IMR-90 (cell line): Measurements from ENCODE around the gene PTMS. TPM values are rescaled to one million over a fixed set of nuclear protein-coding genes. Genes with fewer than 3 reads are reported as not detected.

ENCODE experiments used
- ATAC-seq: fragments of 200-7000 bp; cut with Tn5 transposase; 2 replicates; pipeline ENCODE4 v1.9.1; 2020; ENCODE audit warnings: low read depth, mild to moderate bottlenecking, moderate library complexity
- BruUV-seq: library from RNA; stranded (reverse); fragments of 400-500 nt; replicated peaks from 2 replicates; lab custom pipeline; 2021; lab: Mats Ljungman, UMichigan
- CTCF ChIA-PET: fragments of 300-600 bp; formaldehyde crosslinking; extraction: SDS; loops from one replicate; lab custom pipeline; 2021; ENCODE audit warnings: antibody characterized with exemption; lab: Yijun Ruan, JAX
- POLR2A ChIA-PET: fragments of 300-600 bp; sonication (Branson Sonifier 250); formaldehyde crosslinking; loops from one replicate; lab custom pipeline; 2022; ENCODE audit warnings: antibody characterized with exemption; ENCODE audit not compliant: unreplicated experiment; lab: Charles Lee
- DNase-seq: peaks from one replicate; pipeline ENCODE4 v3.0.0; 2013
- H2AFZ ChIP-seq: replicated peaks from 2 replicates; pipeline ENCODE3; 2013; ENCODE audit warnings: low read length, mild to moderate bottlenecking; ENCODE audit not compliant: poor library complexity
- H2AK5ac ChIP-seq: 2 replicates; pipeline ENCODE4 v1.6.1; 2013; ENCODE audit warnings: low read depth, low read length, inconsistent platforms
- H2AK9ac ChIP-seq: replicated peaks from 2 replicates; pipeline ENCODE3; 2013; ENCODE audit warnings: mild to moderate bottlenecking, low read depth, low read length, moderate library complexity; ENCODE audit not compliant: poor library complexity
- H2BK120ac ChIP-seq: 2 replicates; pipeline ENCODE4 v1.6.1; 2013; ENCODE audit warnings: low read depth, low read length, inconsistent platforms
- H2BK15ac ChIP-seq: 3 replicates; pipeline ENCODE4 v1.6.1; 2013; ENCODE audit warnings: low read depth, low read length, inconsistent platforms
- H2BK20ac ChIP-seq: 2 replicates; pipeline ENCODE4 v1.6.1; 2013; ENCODE audit warnings: low read depth, mild to moderate bottlenecking, inconsistent platforms, low read length, moderate library complexity
- H2BK5ac ChIP-seq: 2 replicates; pipeline ENCODE4 v1.6.1; 2013; ENCODE audit warnings: mild to moderate bottlenecking, low read depth, low read length, inconsistent platforms; ENCODE audit not compliant: poor library complexity, severe bottlenecking
- H3K14ac ChIP-seq: replicated peaks from 2 replicates; pipeline ENCODE4 v1.6.1; 2013; ENCODE audit warnings: low read depth, low read length, inconsistent platforms
- H3K18ac ChIP-seq: 2 replicates; pipeline ENCODE4 v1.6.1; 2013; ENCODE audit warnings: low read depth, low read length, control low read depth
- H3K23ac ChIP-seq: 2 replicates; pipeline ENCODE4 v1.6.1; 2013; ENCODE audit warnings: low read depth, low read length, inconsistent platforms
- H3K27ac ChIP-seq: 2 replicates; pipeline ENCODE4 v1.5.1; 2013; ENCODE audit warnings: mild to moderate bottlenecking, control low read depth, low read length; ENCODE audit not compliant: insufficient read depth
- H3K27me3 ChIP-seq: 2 replicates; pipeline ENCODE4 v1.6.1; 2013; ENCODE audit warnings: low read length; ENCODE audit not compliant: control insufficient read depth, insufficient read depth
- H3K36me3 ChIP-seq: 2 replicates; pipeline ENCODE4 v1.6.1; 2013; ENCODE audit warnings: low read length, mixed read lengths; ENCODE audit not compliant: control insufficient read depth, insufficient read depth
- H3K4ac ChIP-seq: 2 replicates; pipeline ENCODE4 v1.6.1; 2013; ENCODE audit warnings: low read depth, low read length, inconsistent platforms
- H3K4me1 ChIP-seq: 2 replicates; pipeline ENCODE4 v1.6.1; 2013; ENCODE audit warnings: low read length, mixed read lengths; ENCODE audit not compliant: control insufficient read depth, insufficient read depth
- H3K4me2 ChIP-seq: 2 replicates; pipeline ENCODE4 v1.6.1; 2013; ENCODE audit warnings: low read depth, mild to moderate bottlenecking, control low read depth, low read length, moderate library complexity
- H3K4me3 ChIP-seq: 2 replicates; pipeline ENCODE4 v1.5.1; 2013; ENCODE audit warnings: low read depth, mild to moderate bottlenecking, control low read depth, low read length, moderate library complexity; ENCODE audit not compliant: insufficient read depth
- H3K56ac ChIP-seq: 2 replicates; pipeline ENCODE4 v1.6.1; 2013; ENCODE audit warnings: low read length, inconsistent platforms; ENCODE audit not compliant: insufficient read depth; ENCODE audit errors: extremely low read depth
- H3K79me1 ChIP-seq, 2 experiments: 2 replicates each; pipeline ENCODE4 v1.6.1; 2013; ENCODE audit warnings: low read length in 2 of 2, inconsistent platforms in 1 of 2, low read depth in 1 of 2
- H3K9ac ChIP-seq: 2 replicates; pipeline ENCODE4 v1.6.1; 2013; ENCODE audit warnings: low read depth, low read length, control low read depth
- H3K9me1 ChIP-seq: 2 replicates; pipeline ENCODE4 v1.6.1; 2013; ENCODE audit warnings: low read length, inconsistent platforms; ENCODE audit not compliant: insufficient read depth
- H3K9me3 ChIP-seq: 2 replicates; pipeline ENCODE4 v1.6.1; 2013; ENCODE audit warnings: low read length; ENCODE audit not compliant: control insufficient read depth, insufficient read depth
- H4K20me1 ChIP-seq: 2 replicates; pipeline ENCODE4 v1.6.1; 2013; ENCODE audit warnings: low read length, inconsistent platforms; ENCODE audit not compliant: insufficient read depth
- H4K5ac ChIP-seq: 2 replicates; pipeline ENCODE4 v1.6.1; 2013; ENCODE audit warnings: mild to moderate bottlenecking, low read depth, low read length, control low read depth
- H4K8ac ChIP-seq, 2 experiments: 2 replicates each; pipeline ENCODE4 v1.6.1; 2013; ENCODE audit warnings: low read depth in 2 of 2, low read length in 2 of 2, control low read depth in 1 of 2, inconsistent platforms in 1 of 2
- H4K91ac ChIP-seq: 2 replicates; pipeline ENCODE4 v1.6.1; 2013; ENCODE audit warnings: low read depth, low read length, inconsistent platforms; ENCODE audit not compliant: insufficient read depth
- CTCF ChIP-seq: conservative IDR thresholded peaks from 2 replicates; pipeline ENCODE4 v1.5.1; 2012; ENCODE audit warnings: mild to moderate bottlenecking, low read depth, low read length, improper control_type of control experiment
- MXI1 ChIP-seq: IDR thresholded peaks from 2 replicates; pipeline ENCODE4 v1.6.1; 2012; ENCODE audit warnings: low read depth, mild to moderate bottlenecking, low read length, moderate library complexity, borderline replicate concordance
- POLR2A ChIP-seq: IDR thresholded peaks from 2 replicates; pipeline ENCODE4 v1.6.1; 2012; ENCODE audit warnings: mild to moderate bottlenecking, low read depth, low read length
- RAD21 ChIP-seq: IDR thresholded peaks from 2 replicates; pipeline ENCODE4 v1.6.1; 2012; ENCODE audit warnings: low read length, improper control_type of control experiment
- RCOR1 ChIP-seq: IDR thresholded peaks from 2 replicates; pipeline ENCODE4 v1.6.1; 2012; ENCODE audit warnings: mild to moderate bottlenecking, low read length, improper control_type of control experiment; ENCODE audit not compliant: insufficient replicate concordance
- SMC3 ChIP-seq: fragments of 150-350 bp; IDR thresholded peaks from 2 replicates; pipeline ENCODE4 v1.6.1; 2016; ENCODE audit warnings: low read depth, mild to moderate bottlenecking, antibody characterized with exemption, low read length, moderate library complexity
- WGBS, 2 experiments: methylation state at CpG; one replicate each; pipeline versions ENCODE4 v1.1.5 to v1.1.7; 2013; ENCODE audit warnings: missing lambda C conversion rate in 2 of 2; ENCODE audit not compliant: insufficient read length in 1 of 2; ENCODE audit errors: extremely low coverage in 2 of 2; 5-methylcytosine and 5-hydroxymethylcytosine counted together
- dilution Hi-C: fragments of 300-500 bp; cut with HindIII; formaldehyde crosslinking; loops from one replicate; pipeline ENCODE4 v1.14.3; 2018; ENCODE audit warnings: low sequenced_read_pairs; ENCODE audit not compliant: unreplicated experiment
- in situ Hi-C: fragments of 300-500 bp; cut with MboI; formaldehyde crosslinking; loops from 3 replicates; pipeline ENCODE4 v1.14.3; 2019; ENCODE audit warnings: low sequenced_read_pairs, inconsistent platforms, mixed read lengths
- intact Hi-C: fragments of 100-400 bp; cut with micrococcal nuclease; formaldehyde crosslinking; loops from 2 replicates; pipeline ENCODE4 v1.10.0; 2022
- polyA plus RNA-seq, 3 experiments: library from polyadenylated mRNA; depleted of rRNA; stranded (reverse); fragments of >200 nt; gene quantifications; 2 replicates each; pipeline ENCODE4 v1.2.3, GENCODE V29; 2012; ENCODE audit warnings: low replicate concordance in 1 of 3
- total RNA-seq: library from RNA; depleted of rRNA; stranded (reverse); fragments of >200 nt; gene quantifications from 2 replicates; pipeline ENCODE4 v1.2.3, GENCODE V29; 2012

The PTMS gene
- total and polyA plus RNA-seq, 2 of the 4 experiments (the other 2 are of a cell fraction), result 17.2 to 275 TPM

- Histone ChIP-seq H2BK5ac (peak overlapping the region; percentile 89), H3K23ac (peak overlapping the region; percentile 96), H3K27me3 (no peaks in the 10 kb centered on the region), H4K20me1 (peaks cover 13% of the 10 kb centered on the region), H4K8ac (peak overlapping the region; percentile 77 to 93; a peak in 2 of 4 replicates), H3K4me3 (peak overlapping the region; percentile 71), H3K14ac (peak overlapping the region; percentile 99), H4K5ac (no peak overlapping the region), H2AK5ac (peak overlapping the region; percentile 95), H3K4ac (peak overlapping the region; percentile 91), H2BK20ac (no peak overlapping the region), H2BK15ac (no peak overlapping the region), H2BK120ac (peak overlapping the region; percentile 48), H2AFZ (peak overlapping the region; percentile 91), H3K4me1 (peaks cover 7% of the 10 kb centered on the region), H3K27ac (peak overlapping the region; percentile 88), H3K79me1 (peaks cover 22 to 32% of the 10 kb centered on the region in 2 experiments), H3K56ac (peak overlapping the region; percentile 75; the same call in 1 of the 2 replicates), H3K36me3 (peaks cover 39% of the 10 kb centered on the region), H4K91ac (peak overlapping the region; percentile 68), H3K9me3 (no peaks in the 10 kb centered on the region), H3K4me2 (peak overlapping the region; percentile 94), H2AK9ac (peak overlapping the region; percentile 100), H3K18ac (peak overlapping the region; percentile 16; the same call in 1 of the 2 replicates), H3K9ac (peak overlapping the region; percentile 86), H3K9me1 (no peaks in the 10 kb centered on the region; the same call in none of the 2 replicates)
- TF ChIP-seq RAD21 (peak; percentile 36), RCOR1 (no peak), CTCF (peak; percentile 51), SMC3 (peak; percentile 47), MXI1 (no peak), POLR2A (no peak)
- ChIA-PET POLR2A (interaction anchor here (0.6 to 3.2 kb wide), 5 partner anchors 11 to 99 kb away, joined by 3 to 21 read pairs (median 3); partner anchors contain the start of genes CDCA3 and PTMS), CTCF (interaction anchor here (0.8 to 3.9 kb wide), 9 partner anchors 11 to 120 kb away, joined by 3 to 27 read pairs (median 6); partner anchors contain the start of genes CD4, PTMS, SPSB2 and ZNF384)
- peak; percentile 6 for ATAC-seq
- no TSS peak for BruUV-seq
- intact Hi-C loops, result loop anchor here (2.0 kb wide), 1 partner anchor 64 kb away; the partner anchor contains the start of gene ZNF384
- dilution Hi-C loops, result no loop called here
- DNase-seq, result peak; percentile 62
- in situ Hi-C loops, result loop anchor here (5.0 kb wide), 1 partner anchor 75 kb away; the partner anchor contains the start of gene P3H3
- 0% methylated on average over 6 of the region's 24 CpGs; no CpG with 5 or more reads in 1 of the 2 experiments for WGBS, 2 experiments
Measured at GRCh38 chr12:6752167-6752920, 13.8 kb upstream of the PTMS start.
